Skin of body (tissue), 2 donors: ENCODE results near the gene ZNF3. TPM values are rescaled to one million over a fixed set of nuclear protein-coding genes. Genes with fewer than 3 reads are reported as not detected.

Experiments used
- DNase-seq: peaks from one replicate; lab custom pipeline; 2025; lab: John Stamatoyannopoulos, UW
- total RNA-seq: library from RNA; depleted of rRNA; stranded (reverse); fragments of >200 nt; gene quantifications from one replicate; pipeline ENCODE4 v1.2.3, GENCODE V29; 2014

ZNF3 gene
- total RNA-seq, 1 donor from 2014 or later, result 24.8 TPM

DNA sequence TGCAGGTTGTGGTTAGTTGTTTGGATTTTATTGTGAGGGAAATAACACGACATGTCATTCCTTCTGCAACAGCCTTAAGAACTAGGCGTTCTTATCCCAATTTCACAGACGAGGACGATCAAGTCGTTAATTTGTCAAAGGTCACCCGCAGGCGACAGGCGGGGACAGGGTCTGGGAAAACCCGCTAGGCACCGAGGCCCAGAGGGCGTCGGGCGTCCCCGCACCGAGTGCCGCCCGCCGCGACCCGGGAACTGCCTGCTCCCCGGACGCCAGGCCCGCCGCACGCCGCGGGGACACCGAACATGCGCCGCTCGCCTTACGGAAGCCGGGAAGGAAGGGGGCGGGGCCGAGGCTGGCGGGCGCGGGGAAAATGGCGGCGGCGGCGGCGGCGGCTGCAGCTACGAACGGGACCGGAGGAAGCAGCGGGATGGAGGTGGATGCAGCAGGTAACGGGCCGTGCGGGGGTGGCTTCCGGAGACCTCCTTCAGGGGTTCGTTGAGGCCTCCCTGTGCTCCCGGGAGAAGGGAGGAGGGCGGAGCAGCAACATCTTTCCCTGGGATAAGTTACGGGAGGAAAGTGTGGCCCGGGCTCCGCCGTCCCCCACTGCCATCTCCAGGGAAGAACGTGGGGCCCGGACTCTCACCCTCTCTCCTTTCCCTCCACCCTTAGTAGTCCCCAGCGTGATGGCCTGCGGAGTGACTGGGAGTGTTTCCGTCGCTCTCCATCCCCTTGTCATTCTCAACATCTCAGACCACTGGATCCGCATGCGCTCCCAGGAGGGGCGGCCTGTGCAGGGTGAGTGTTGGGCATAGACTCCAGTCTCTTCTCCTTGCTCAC lies 7.3 kb upstream of the ZNF3 start, which contains the start of gene COPS6:
TSS of gene COPS6 (plus strand) at position 349 of the 837 bp plus-strand sequence. CDS start at position 371, 22 bp downstream.
- peak; percentile 24 for DNase-seq

GRCh38 chr7:100088095-100088620 lies 6.6 kb upstream of the ZNF3 start:
- DNase-seq, result no peak

DNA sequence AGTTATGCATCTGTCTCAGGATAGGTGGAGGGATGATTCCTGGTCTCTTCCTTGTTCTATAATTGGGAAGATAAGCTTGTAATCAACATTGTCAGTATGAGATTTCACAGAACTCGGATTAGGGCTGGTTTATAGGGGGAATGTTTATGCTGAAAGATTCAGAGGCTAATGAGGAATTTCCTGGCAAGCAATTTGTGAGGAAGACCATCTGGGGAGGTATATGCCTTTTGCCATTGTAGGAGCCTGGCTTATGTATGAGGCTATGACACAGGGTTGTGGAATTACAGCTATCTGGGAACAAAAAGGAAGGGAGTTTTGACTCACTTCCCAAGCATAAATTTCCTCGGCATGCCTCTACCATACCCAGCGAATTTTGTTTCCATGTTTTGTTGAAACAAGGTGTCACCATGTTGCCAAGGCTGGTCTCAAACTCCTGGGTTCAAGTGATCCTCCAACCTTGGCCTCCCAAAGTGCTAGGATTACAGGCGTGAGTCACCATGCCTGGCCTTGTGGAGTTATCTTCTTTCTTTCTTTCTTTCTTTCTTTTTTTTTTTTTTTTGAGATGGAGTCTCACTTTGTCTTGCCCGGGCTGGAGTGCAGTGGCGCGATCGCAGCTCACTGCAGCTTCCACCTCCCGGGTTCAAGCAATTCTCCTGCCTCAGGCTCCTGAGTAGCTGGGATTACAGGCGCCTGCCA lies 5.7 kb upstream of the ZNF3 start:
- DNase-seq, result no peak

GRCh38 chr7:100085515-100085914 lies 4.0 kb upstream of the ZNF3 start:
- no peak for DNase-seq

DNA sequence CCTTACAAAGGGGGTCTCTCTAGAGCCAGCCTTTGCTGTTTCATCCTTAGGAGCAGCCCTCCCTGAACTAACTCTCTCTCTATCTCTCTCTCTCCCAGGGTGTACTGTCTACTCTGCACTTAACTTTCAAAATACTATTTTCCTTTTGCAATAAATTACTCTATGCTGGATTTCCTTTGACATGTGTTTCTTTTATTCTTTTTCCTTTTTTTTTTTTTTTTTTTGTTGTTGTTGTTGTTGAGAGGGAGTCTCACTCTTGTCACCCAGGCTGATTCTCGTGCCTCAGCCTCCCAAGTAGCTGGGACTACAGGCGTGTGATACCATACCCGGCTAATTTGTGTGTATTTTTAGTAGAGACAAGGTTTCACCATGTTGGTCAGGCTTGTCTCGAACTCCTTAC lies 1.5 kb upstream of the ZNF3 start:
- DNase-seq, result no peak

DNA sequence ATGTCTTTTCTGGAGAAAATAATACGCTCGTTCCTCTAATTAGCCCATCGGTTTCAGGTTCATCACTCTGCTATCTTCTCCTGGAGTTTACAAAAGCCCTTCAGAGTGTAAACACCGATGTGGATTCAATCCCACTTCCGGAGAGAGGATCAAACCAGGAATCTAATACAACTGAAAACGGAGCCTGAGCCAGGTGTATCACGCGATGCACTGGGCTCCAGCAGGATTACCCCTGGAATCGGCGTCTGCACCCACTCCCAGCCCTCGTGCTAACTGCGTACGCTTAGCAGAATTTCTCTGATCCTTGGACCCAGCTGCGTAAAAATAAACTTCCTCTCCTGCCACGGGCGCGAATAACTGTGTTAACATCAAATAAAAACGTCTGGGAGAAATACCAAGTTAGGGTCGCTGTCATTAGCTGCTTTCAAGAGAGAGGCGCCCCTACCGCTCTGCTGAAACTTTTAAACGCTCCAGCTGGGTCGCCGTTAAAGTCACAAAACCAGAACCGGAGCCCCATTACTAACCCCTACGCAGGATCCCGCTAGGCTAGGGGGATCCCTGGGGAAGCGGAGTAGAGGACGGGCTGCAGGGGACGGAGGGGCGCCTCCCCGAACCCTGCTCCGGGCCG lies 502 bp downstream of the ZNF3 start:
- DNase-seq, result no peak

GRCh38 chr7:100079024-100079560 lies 2.4 kb downstream of the ZNF3 start:
- no peak for DNase-seq

GRCh38 chr7:100077205-100077604 lies 4.3 kb downstream of the ZNF3 start:
- DNase-seq, result no peak

- no peak for DNase-seq
Measured at GRCh38 chr7:100075418-100075817, 6.1 kb downstream of the ZNF3 start.

DNA sequence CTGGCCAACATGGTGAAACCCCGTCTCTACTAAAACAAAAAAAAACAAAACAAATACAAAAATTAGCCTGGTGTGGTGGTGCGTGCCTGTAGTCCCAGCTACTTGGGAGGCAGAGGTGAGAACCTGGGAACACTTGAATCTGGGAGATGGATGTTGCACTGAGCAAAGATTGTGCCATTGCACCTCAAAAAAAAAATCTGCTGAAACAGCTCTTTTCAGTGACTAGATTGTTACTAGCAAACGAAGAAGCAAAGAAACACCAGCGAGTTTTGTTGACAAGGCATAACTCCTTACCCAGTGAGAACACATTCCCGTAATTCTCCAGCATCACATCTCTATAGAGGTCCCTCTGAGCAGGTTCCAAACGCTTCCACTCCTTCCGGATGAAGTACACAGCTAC lies 6.7 kb downstream of the ZNF3 start:
- DNase-seq, result no peak

GRCh38 chr7:100072462-100072861 lies 9.1 kb downstream of the ZNF3 start:
- no peak for DNase-seq

DNA sequence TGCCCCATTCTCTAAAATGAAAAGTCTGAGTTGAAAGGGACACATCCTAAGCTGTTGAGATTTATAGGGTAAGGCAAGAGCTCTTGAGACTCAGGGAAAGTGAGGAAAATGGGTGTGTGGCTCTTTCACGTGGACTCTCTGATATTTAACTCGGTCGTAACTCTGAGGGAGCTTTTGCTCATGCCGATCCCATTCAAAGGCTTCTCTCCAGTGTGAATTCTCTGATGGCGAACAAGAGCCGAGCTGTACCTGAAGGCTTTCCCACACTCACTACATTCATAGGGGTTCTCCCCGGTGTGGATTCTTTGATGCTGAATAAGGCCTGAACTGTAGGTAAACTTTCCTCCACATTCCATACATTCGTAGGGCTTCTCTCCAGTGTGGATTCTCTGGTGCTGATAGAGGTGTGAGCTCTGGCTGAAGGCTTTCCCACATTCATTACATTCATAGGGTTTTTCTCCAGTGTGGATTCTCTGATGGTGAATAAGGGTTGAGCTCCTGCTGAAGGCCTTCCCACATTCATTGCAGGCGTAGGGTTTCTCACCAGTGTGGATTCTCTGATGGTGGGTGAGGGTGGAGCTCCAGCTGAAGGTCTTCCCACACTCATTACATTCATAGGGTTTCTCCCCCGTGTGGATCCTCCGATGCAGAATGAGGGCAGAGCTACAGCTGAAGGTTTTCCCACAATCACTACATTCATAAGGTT lies 10.4 kb downstream of the ZNF3 start:
- DNase-seq, result no peak

GRCh38 chr7:100069991-100070390 lies 11.5 kb downstream of the ZNF3 start:
- DNase-seq, result no peak

DNA sequence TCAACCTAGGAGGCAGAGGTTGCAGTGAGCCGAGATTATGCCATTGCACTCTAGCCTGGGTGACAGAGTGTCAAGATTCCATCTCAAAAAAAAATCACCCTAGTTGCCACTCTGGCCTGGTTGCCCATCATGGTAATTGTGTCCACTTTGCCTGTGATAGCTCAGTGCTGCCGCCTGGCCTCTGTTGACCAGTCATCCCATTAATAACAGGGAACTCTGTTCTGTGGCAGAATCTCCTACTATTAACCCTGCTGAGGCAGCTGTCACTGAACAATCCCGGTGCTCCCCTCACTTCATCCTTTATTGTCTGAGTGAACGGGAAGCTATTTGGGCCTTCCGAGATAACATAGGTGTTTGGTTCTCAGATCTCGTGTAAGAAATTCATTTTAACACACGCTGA lies 14.6 kb downstream of the ZNF3 start:
- DNase-seq, result no peak

GRCh38 chr7:100065452-100066186 lies 15.9 kb downstream of the ZNF3 start:
- DNase-seq, result no peak

- DNase-seq, result no peak
Measured at GRCh38 chr7:100064162-100064561, 17.4 kb downstream of the ZNF3 start.

GRCh38 chr7:100063376-100063775 lies 18.1 kb downstream of the ZNF3 start:
- no peak for DNase-seq

GRCh38 chr7:100061518-100062193 lies 19.9 kb downstream of the ZNF3 start:
- no peak for DNase-seq

DNA sequence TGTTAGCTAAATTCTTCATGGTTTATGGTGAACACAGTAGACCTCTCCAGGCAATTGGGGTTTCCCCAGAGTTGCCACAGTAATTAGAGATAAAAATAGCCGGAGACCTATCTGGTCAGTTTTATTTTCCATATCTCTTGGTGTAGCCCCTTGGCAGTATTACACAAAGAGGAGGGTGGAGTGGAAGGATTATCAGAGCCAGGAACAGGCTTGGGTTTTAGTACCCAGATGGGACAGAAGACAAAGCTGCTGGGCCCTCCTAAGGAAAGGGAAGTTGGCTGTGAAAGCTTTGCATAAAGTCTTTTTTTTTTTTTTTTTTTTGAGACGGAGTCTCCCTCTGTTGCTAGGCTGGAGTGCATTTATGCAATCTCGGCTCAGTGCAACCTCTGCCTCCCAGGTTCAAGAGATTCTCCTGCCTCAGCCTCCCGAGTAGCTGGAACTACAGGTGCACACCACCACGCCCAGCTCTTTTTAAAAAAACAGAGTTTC lies 22.2 kb downstream of the ZNF3 start:
- no peak for DNase-seq

- DNase-seq, result no peak
Measured at GRCh38 chr7:100057006-100057405, 24.5 kb downstream of the ZNF3 start.
